Activated gamma-delta T cell treated with anti-CD3 and anti-CD28 coated beads, Interleukin-2, amount 50 U/mL, for 16 hours (primary cell): Measurements from ENCODE around the gene ANKRD36.
"Not testable (repeated sequence)": the region's sequence is repeated elsewhere in the genome, so short reads cannot be mapped to it uniquely, and the experiment has no call there.

ENCODE experiments used
- DNase-seq: peaks from one replicate; pipeline ENCODE4 v3.0.0-alpha.2; 2020; ENCODE audit warnings: low read depth

ANKRD36 gene

GRCh38 chr2:97113882-97114255 lies 916 bp downstream of the ANKRD36 start:
- not testable (repeated sequence) for DNase-seq

GRCh38 chr2:97129090-97129489 lies 16.1 kb downstream of the ANKRD36 start:
- DNase-seq: not testable (repeated sequence)

- DNase-seq: not testable (repeated sequence)
These were observed 31.1 kb downstream of the ANKRD36 start for GRCh38 chr2:97144016-97144415.

GRCh38 chr2:97166548-97166947 lies 53.6 kb downstream of the ANKRD36 start:
- DNase-seq: not testable (repeated sequence)

GRCh38 chr2:97167938-97168337 lies 55.0 kb downstream of the ANKRD36 start:
- not testable (repeated sequence) for DNase-seq

- not testable (repeated sequence) for DNase-seq
These were observed 55.6 kb downstream of the ANKRD36 start for GRCh38 chr2:97168583-97168982.

- not testable (repeated sequence) for DNase-seq
These were observed 67.4 kb downstream of the ANKRD36 start for GRCh38 chr2:97180391-97180790.

- not testable (repeated sequence) for DNase-seq
These were observed 82.4 kb downstream of the ANKRD36 start for GRCh38 chr2:97195349-97195748.

GRCh38 chr2:97197251-97197650 lies 84.3 kb downstream of the ANKRD36 start:
- DNase-seq: not testable (repeated sequence)

GRCh38 chr2:97200887-97201286 lies 87.9 kb downstream of the ANKRD36 start:
- not testable (repeated sequence) for DNase-seq

- not testable (repeated sequence) for DNase-seq
These were observed 89.8 kb downstream of the ANKRD36 start for GRCh38 chr2:97202643-97203250.

- DNase-seq: no peak
These were observed 97.4 kb downstream of the ANKRD36 start for GRCh38 chr2:97210325-97210724.

GRCh38 chr2:97215025-97215424 lies 102.1 kb downstream of the ANKRD36 start:
- DNase-seq: not testable (repeated sequence)

- not testable (repeated sequence) for DNase-seq
These were observed 118.1 kb downstream of the ANKRD36 start for GRCh38 chr2:97230848-97231585.

- not testable (repeated sequence) for DNase-seq
These were observed 120.0 kb downstream of the ANKRD36 start for GRCh38 chr2:97232981-97233380.

GRCh38 chr2:97233660-97234295 lies 120.8 kb downstream of the ANKRD36 start:
- not testable (repeated sequence) for DNase-seq

GRCh38 chr2:97261192-97261591 lies 148.2 kb downstream of the ANKRD36 start:
- not testable (repeated sequence) for DNase-seq

GRCh38 chr2:97266449-97266848 lies 153.5 kb downstream of the ANKRD36 start:
- not testable (repeated sequence) for DNase-seq

GRCh38 chr2:97267411-97268074 lies 154.6 kb downstream of the ANKRD36 start:
- DNase-seq: no peak

GRCh38 chr2:97268075-97268591 lies 155.2 kb downstream of the ANKRD36 start:
- DNase-seq: not testable (repeated sequence)

GRCh38 chr2:97276232-97276798 lies 163.4 kb downstream of the ANKRD36 start:
- DNase-seq: not testable (repeated sequence)

GRCh38 chr2:97285187-97285586 lies 172.2 kb downstream of the ANKRD36 start:
- DNase-seq: not testable (repeated sequence)
